K562 (cell line): Measurements from ENCODE around the gene ADPRM. TPM values are rescaled to one million over a fixed set of nuclear protein-coding genes. Genes with fewer than 3 reads are reported as not detected.
A peak's percentile ranks its signal among the peaks of the same experiment; 100 is the strongest.

Source experiments
- ATF1 ChIP-seq, 2 experiments: fragments of 450-650 bp in 1 of 2; IDR thresholded peaks; 2 replicates each; pipeline ENCODE4 v1.6.1; 2016; ENCODE audit warnings: missing compliant biosample characterization in 1 of 2, missing genetic modification characterization in 1 of 2
- ETV6 ChIP-seq, 3 experiments: fragments of 150-350 bp in 1 of 3; sonication (generic) in 1 of 3; formaldehyde crosslinking in 1 of 3; IDR thresholded peaks; 2 replicates each; pipeline versions ENCODE4 v1.6.1 to v1.8.0; 2014 to 2022; ENCODE audit warnings: borderline replicate concordance in 2 of 3, low read depth in 2 of 3, antibody characterized with exemption in 1 of 3, low read length in 1 of 3, mild to moderate bottlenecking in 1 of 3, missing genetic modification reagents in 1 of 3
- GABPA ChIP-seq: fragments of 200-800 bp; sonication (Bioruptor generic); conservative IDR thresholded peaks from 2 replicates; pipeline ENCODE4 v1.6.1; 2016; ENCODE audit warnings: low read depth, missing genetic modification characterization, missing compliant biosample characterization
- HMG20A ChIP-seq: fragments of 450-650 bp; formaldehyde crosslinking; conservative IDR thresholded peaks from 2 replicates; pipeline ENCODE4 v1.4.0; 2020; ENCODE audit warnings: mild to moderate bottlenecking, mixed read lengths
- HNRNPLL ChIP-seq: fragments of 200-400 bp; formaldehyde crosslinking; IDR thresholded peaks from 2 replicates; pipeline ENCODE4 v1.6.1; 2017; ENCODE audit warnings: low read length, low read depth, mild to moderate bottlenecking; ENCODE audit not compliant: poor library complexity, severe bottlenecking
- ILF3 ChIP-seq: fragments of 450-650 bp; IDR thresholded peaks from 2 replicates; pipeline ENCODE4 v1.6.1; 2018; ENCODE audit warnings: antibody characterized with exemption, mild to moderate bottlenecking, moderate library complexity, borderline replicate concordance
- KDM5B ChIP-seq: fragments of 200-600 bp; sonication (generic); IDR thresholded peaks from 2 replicates; pipeline ENCODE4 v1.6.1; 2012; ENCODE audit warnings: low read depth, mild to moderate bottlenecking, moderate library complexity, low read length, control low read depth, inconsistent platforms; ENCODE audit not compliant: insufficient replicate concordance
- MBD2 ChIP-seq: sonication (generic); IDR thresholded peaks from 2 replicates; pipeline ENCODE4 v1.6.1; 2016; ENCODE audit warnings: low read depth, borderline replicate concordance
- MYC ChIP-seq, 2 experiments: fragments of 250-450 bp in 1 of 2; sonication (Bioruptor Pico) in 1 of 2; IDR thresholded peaks; 2 replicates each; pipeline versions ENCODE4 v1.5.1 to v1.6.1; 2012 to 2021; ENCODE audit warnings: low read depth in 2 of 2, borderline replicate concordance in 1 of 2, improper control_type of control experiment in 1 of 2, low read length in 1 of 2, mild to moderate bottlenecking in 1 of 2, moderate library complexity in 1 of 2
- SAP30 ChIP-seq: fragments of 200-600 bp; sonication (generic); IDR thresholded peaks from 2 replicates; pipeline ENCODE4 v1.6.1; 2012; ENCODE audit warnings: borderline replicate concordance, low read depth, mild to moderate bottlenecking, moderate library complexity, low read length, control low read depth, inconsistent platforms; ENCODE audit not compliant: insufficient read depth, poor library complexity, severe bottlenecking
- YY1 ChIP-seq, 3 experiments: IDR thresholded peaks; 2 replicates each; pipeline ENCODE4 v1.6.1; 2011; ENCODE audit warnings: low read length in 2 of 3, mild to moderate bottlenecking in 2 of 3, moderate library complexity in 2 of 3, borderline replicate concordance in 1 of 3, control low read depth in 1 of 3, low read depth in 1 of 3; ENCODE audit not compliant: insufficient read depth in 3 of 3, insufficient replicate concordance in 2 of 3, control insufficient read depth in 1 of 3, insufficient read length in 1 of 3; ENCODE audit errors: extremely low read depth in 1 of 3
- ZNF431 ChIP-seq: sonication (generic); formaldehyde crosslinking; IDR thresholded peaks from 2 replicates; pipeline ENCODE4 v1.8.0; 2022; ENCODE audit warnings: mild to moderate bottlenecking, missing genetic modification reagents
- polyA plus RNA-seq, 8 experiments: library from polyadenylated mRNA; depleted of rRNA in 4 of 8; stranded (reverse) in 5 of 8; unstranded in 3 of 8; fragments of >200 nt; fragmentation: Nextera tagmentation in 2 of 8; fragmentation: Illumina TruSeq in 1 of 8; extraction: Ambion mirVana in 2 of 8; extraction: Trizol in 1 of 8; gene quantifications; 2 replicates each; pipeline versions ENCODE4 v1.2.1 to v1.2.3, GENCODE V29; 2011 to 2014; ENCODE audit warnings: inconsistent platforms in 1 of 8, missing spikeins in 1 of 8
- total RNA-seq, 7 experiments: library from RNA; depleted of rRNA in 6 of 7; stranded (reverse); fragments of >200 nt in 6 of 7; fragmentation: Illumina TruSeq in 2 of 7; extraction: Trizol in 2 of 7; gene quantifications; 2 replicates each; pipeline versions ENCODE4 v1.2.1 to v1.2.3, GENCODE V29; 2011 to 2021; ENCODE audit warnings: low replicate concordance in 1 of 7
- TF ChIP-seq, protein P1 (sequence below): fragments of 250-450 bp; sonication (Bioruptor Pico); IDR thresholded peaks from 2 replicates; pipeline ENCODE4 v1.4.0; 2020
- TF ChIP-seq, protein P2 (sequence below): fragments of 450-650 bp; IDR thresholded peaks from 2 replicates; pipeline ENCODE4 v1.6.1; 2014; ENCODE audit warnings: low read depth, mild to moderate bottlenecking, moderate library complexity, borderline replicate concordance

Gene ADPRM
- total and polyA plus RNA-seq, 9 of the 15 experiments (the other 6 are each of a cell fraction or from before 2014, with no cell fraction given), result 4.7 to 17.6 (median 6.2) TPM

DNA sequence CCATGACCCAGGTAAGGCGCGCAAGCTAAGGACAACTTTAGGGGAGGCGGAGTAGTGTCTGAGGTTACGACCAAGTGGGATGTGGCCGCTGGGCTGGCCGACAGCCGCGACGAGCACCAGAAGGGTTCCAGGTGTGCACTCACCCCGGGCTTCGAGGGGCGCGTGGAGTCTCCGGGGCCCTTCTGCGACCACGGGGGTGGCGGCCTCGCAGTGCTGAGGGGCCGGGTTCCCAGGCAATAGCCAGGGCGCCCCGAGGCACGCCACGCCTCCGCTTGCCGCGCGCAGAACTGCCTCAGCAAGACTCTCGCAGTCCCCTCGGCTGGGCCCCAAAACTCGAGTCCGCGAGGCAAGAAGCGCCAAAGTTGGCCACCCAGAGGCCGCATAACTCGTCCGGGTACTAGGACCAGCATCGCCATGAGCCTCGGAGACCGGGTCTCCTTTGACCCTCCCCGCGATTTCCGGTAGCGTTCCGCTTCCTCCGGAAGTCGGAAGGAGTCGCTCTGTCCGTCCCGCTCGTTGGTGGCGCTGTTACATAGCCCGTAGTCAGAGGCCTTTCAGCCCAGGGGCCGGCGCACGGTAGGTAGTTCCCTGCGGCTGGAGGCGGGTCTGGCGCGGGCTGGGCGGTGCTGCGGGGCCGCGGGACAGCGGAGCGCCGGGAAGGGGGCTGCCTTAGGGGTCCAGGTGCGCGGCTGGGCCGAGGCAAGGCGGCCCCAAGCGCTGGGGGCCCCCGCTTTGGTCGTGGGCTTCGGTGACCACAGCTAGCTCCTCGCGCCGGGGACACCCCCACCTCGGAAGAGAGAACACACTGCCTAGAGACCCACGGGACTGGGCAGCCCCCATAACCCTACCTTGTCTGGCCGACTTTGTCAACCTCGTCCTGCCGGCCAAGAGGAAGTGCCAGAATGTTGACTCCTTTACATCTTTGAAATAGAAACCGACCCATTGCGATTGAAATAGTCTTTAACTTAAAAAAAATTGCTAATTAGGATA lies at the start of gene ADPRM, which contains the start of gene SCO1 (continued):
- TF ChIP-seq GABPA (tag) (peak; percentile 97), HNRNPLL (peak; percentile 90), MYC (IDR thresholded peaks at IDR 0.05; ENCODE audit: low read depth, low read length) (peak; percentile 86), MYC (CRISPR knock-in tag; IDR thresholded peaks at IDR 0.05; ENCODE audit: borderline replicate concordance, low read depth) (peak; percentile 46; the same call in 1 of the 2 replicates), ATF1 (CRISPR knock-in tag; IDR thresholded peaks at IDR 0.05) (no peak), ATF1 (tag; IDR thresholded peaks at IDR 0.05) (peak; percentile 69), YY1 (IDR thresholded peaks at IDR 0.05; ENCODE audit: borderline replicate concordance in 1 of 3, control insufficient read depth in 1 of 3, extremely low read depth in 1 of 3, insufficient read depth in 3 of 3, insufficient read length in 1 of 3, insufficient replicate concordance in 2 of 3, low read depth in 1 of 3, low read length in 2 of 3) (peak in 2 of 3 experiments; percentile 29 to 44), MBD2 (peak; percentile 53; the same call in 1 of the 2 replicates), ETV6 (IDR thresholded peaks at IDR 0.05; ENCODE audit: borderline replicate concordance in 1 of 2, low read depth in 2 of 2, low read length in 1 of 2) (peak in 1 of 2 experiments; percentile 56; a peak in 1 of 4 replicates), ETV6 (CRISPR knock-in tag; IDR thresholded peaks at IDR 0.05; ENCODE audit: borderline replicate concordance) (no peak), ZNF431 (CRISPR knock-in tag) (no peak), KDM5B (peak; percentile 80), HMG20A (CRISPR knock-in tag) (no peak), ILF3 (peak; percentile 34; the same call in 1 of the 2 replicates), SAP30 (peak; percentile 66)
- TF ChIP-seq, protein P1, sequence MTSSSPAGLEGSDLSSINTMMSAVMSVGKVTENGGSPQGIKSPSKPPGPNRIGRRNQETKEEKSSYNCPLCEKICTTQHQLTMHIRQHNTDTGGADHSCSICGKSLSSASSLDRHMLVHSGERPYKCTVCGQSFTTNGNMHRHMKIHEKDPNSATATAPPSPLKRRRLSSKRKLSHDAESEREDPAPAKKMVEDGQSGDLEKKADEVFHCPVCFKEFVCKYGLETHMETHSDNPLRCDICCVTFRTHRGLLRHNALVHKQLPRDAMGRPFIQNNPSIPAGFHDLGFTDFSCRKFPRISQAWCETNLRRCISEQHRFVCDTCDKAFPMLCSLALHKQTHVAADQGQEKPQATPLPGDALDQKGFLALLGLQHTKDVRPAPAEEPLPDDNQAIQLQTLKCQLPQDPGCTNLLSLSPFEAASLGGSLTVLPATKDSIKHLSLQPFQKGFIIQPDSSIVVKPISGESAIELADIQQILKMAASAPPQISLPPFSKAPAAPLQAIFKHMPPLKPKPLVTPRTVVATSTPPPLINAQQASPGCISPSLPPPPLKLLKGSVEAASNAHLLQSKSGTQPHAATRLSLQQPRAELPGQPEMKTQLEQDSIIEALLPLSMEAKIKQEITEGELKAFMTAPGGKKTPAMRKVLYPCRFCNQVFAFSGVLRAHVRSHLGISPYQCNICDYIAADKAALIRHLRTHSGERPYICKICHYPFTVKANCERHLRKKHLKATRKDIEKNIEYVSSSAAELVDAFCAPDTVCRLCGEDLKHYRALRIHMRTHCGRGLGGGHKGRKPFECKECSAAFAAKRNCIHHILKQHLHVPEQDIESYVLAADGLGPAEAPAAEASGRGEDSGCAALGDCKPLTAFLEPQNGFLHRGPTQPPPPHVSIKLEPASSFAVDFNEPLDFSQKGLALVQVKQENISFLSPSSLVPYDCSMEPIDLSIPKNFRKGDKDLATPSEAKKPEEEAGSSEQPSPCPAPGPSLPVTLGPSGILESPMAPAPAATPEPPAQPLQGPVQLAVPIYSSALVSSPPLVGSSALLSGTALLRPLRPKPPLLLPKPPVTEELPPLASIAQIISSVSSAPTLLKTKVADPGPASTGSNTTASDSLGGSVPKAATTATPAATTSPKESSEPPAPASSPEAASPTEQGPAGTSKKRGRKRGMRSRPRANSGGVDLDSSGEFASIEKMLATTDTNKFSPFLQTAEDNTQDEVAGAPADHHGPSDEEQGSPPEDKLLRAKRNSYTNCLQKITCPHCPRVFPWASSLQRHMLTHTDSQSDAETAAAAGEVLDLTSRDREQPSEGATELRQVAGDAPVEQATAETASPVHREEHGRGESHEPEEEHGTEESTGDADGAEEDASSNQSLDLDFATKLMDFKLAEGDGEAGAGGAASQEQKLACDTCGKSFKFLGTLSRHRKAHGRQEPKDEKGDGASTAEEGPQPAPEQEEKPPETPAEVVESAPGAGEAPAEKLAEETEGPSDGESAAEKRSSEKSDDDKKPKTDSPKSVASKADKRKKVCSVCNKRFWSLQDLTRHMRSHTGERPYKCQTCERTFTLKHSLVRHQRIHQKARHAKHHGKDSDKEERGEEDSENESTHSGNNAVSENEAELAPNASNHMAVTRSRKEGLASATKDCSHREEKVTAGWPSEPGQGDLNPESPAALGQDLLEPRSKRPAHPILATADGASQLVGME (CRISPR knock-in tag), result no peak
- TF ChIP-seq, protein P2, sequence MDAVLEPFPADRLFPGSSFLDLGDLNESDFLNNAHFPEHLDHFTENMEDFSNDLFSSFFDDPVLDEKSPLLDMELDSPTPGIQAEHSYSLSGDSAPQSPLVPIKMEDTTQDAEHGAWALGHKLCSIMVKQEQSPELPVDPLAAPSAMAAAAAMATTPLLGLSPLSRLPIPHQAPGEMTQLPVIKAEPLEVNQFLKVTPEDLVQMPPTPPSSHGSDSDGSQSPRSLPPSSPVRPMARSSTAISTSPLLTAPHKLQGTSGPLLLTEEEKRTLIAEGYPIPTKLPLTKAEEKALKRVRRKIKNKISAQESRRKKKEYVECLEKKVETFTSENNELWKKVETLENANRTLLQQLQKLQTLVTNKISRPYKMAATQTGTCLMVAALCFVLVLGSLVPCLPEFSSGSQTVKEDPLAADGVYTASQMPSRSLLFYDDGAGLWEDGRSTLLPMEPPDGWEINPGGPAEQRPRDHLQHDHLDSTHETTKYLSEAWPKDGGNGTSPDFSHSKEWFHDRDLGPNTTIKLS, result peak; percentile 60; the same call in 1 of the 2 replicates
